HepG2 (cell line): Measurements from ENCODE around the gene TTLL1. TPM values are rescaled to one million over a fixed set of nuclear protein-coding genes. Genes with fewer than 3 reads are reported as not detected.
A peak's percentile ranks its signal among the peaks of the same experiment; 100 is the strongest.

Experiments
- FLYWCH1 ChIP-seq: sonication (generic); formaldehyde crosslinking; IDR thresholded peaks from 2 replicates; pipeline ENCODE4 v1.8.1; 2023; ENCODE audit warnings: mild to moderate bottlenecking, missing genetic modification reagents
- GATAD2A ChIP-seq: IDR thresholded peaks from 2 replicates; pipeline ENCODE4 v1.6.1; 2016
- HOXA3 ChIP-seq: sonication (generic); formaldehyde crosslinking; IDR thresholded peaks from 2 replicates; pipeline ENCODE4 v1.5.0; 2020; ENCODE audit warnings: missing genetic modification reagents
- MZF1 ChIP-seq: sonication (generic); formaldehyde crosslinking; IDR thresholded peaks from 2 replicates; pipeline ENCODE4 v1.8.1; 2023; ENCODE audit warnings: mild to moderate bottlenecking, missing genetic modification reagents, borderline replicate concordance
- PAX8 ChIP-seq: sonication (generic); formaldehyde crosslinking; IDR thresholded peaks from 2 replicates; pipeline ENCODE4 v1.8.0; 2022; ENCODE audit warnings: mild to moderate bottlenecking, missing genetic modification reagents, borderline replicate concordance
- PHF20 ChIP-seq: sonication (generic); formaldehyde crosslinking; IDR thresholded peaks from 2 replicates; pipeline ENCODE4 v1.5.0; 2020; ENCODE audit warnings: mild to moderate bottlenecking, missing genetic modification reagents
- REL ChIP-seq: sonication (generic); formaldehyde crosslinking; conservative IDR thresholded peaks from 2 replicates; pipeline ENCODE4 v1.8.0; 2022; ENCODE audit warnings: mild to moderate bottlenecking, missing genetic modification reagents, moderate library complexity
- RXRA ChIP-seq: sonication (generic); formaldehyde crosslinking; IDR thresholded peaks from 2 replicates; pipeline ENCODE4 v1.5.1; 2020; ENCODE audit warnings: missing genetic modification reagents
- SMC3 ChIP-seq: IDR thresholded peaks from 2 replicates; pipeline ENCODE4 v1.6.1; 2011; ENCODE audit warnings: low read length, improper control_type of control experiment
- TBX2 ChIP-seq: sonication (generic); formaldehyde crosslinking; IDR thresholded peaks from 2 replicates; pipeline ENCODE4 v1.5.0; 2020; ENCODE audit warnings: missing genetic modification reagents, mild to moderate bottlenecking, borderline replicate concordance
- ZC3H4 ChIP-seq: sonication (generic); formaldehyde crosslinking; IDR thresholded peaks from 2 replicates; pipeline ENCODE4 v1.4.0; 2020; ENCODE audit warnings: missing genetic modification reagents, borderline replicate concordance
- ZMAT3 ChIP-seq: sonication (generic); formaldehyde crosslinking; conservative IDR thresholded peaks from 2 replicates; pipeline ENCODE4 v1.7.0; 2021; ENCODE audit warnings: missing genetic modification reagents
- ZNF343 ChIP-seq: sonication (generic); formaldehyde crosslinking; IDR thresholded peaks from 2 replicates; pipeline ENCODE4 v1.4.0; 2020; ENCODE audit warnings: mild to moderate bottlenecking, missing genetic modification reagents
- ZNF383 ChIP-seq: sonication (generic); formaldehyde crosslinking; IDR thresholded peaks from 2 replicates; pipeline ENCODE4 v1.4.0; 2020; ENCODE audit warnings: missing genetic modification reagents, mild to moderate bottlenecking, borderline replicate concordance
- ZNF530 ChIP-seq: sonication (generic); formaldehyde crosslinking; IDR thresholded peaks from 2 replicates; pipeline ENCODE4 v1.5.0; 2020; ENCODE audit warnings: low read depth, mild to moderate bottlenecking, missing genetic modification reagents
- ZNF550 ChIP-seq: sonication (generic); formaldehyde crosslinking; IDR thresholded peaks from 2 replicates; pipeline ENCODE4 v1.4.0; 2020; ENCODE audit warnings: mild to moderate bottlenecking, missing genetic modification reagents, borderline replicate concordance
- ZNF839 ChIP-seq: sonication (generic); formaldehyde crosslinking; IDR thresholded peaks from 2 replicates; pipeline ENCODE4 v1.4.0; 2020; ENCODE audit warnings: missing genetic modification reagents, mild to moderate bottlenecking, borderline replicate concordance
- ZNF841 ChIP-seq: sonication (generic); formaldehyde crosslinking; IDR thresholded peaks from 2 replicates; pipeline ENCODE4 v1.8.1; 2023; ENCODE audit warnings: missing genetic modification reagents, borderline replicate concordance
- ZSCAN9 ChIP-seq: IDR thresholded peaks from 2 replicates; pipeline ENCODE4 v1.6.1; 2016; ENCODE audit warnings: borderline replicate concordance
- polyA plus RNA-seq, 8 experiments: library from polyadenylated mRNA; depleted of rRNA in 3 of 8; stranded (reverse) in 7 of 8; unstranded in 1 of 8; fragments of >200 nt; fragmentation: Illumina TruSeq in 4 of 8; extraction: Trizol in 4 of 8; gene quantifications; 2 replicates each; pipeline versions ENCODE4 v1.2.1 to v1.2.3, GENCODE V29; 2011 to 2016; ENCODE audit warnings: low read depth in 4 of 8, missing spikeins in 1 of 8, mixed read lengths in 1 of 8; ENCODE audit not compliant: insufficient read depth in 1 of 8
- total RNA-seq, 5 experiments: library from RNA; depleted of rRNA; stranded (reverse); fragments of >200 nt; fragmentation: Illumina TruSeq; extraction: Trizol; gene quantifications; 2 replicates each; pipeline ENCODE4 v1.2.3, GENCODE V29; 2016; ENCODE audit warnings: low read depth in 1 of 5
- TF ChIP-seq, protein P1 (sequence below): sonication (generic); formaldehyde crosslinking; IDR thresholded peaks from 2 replicates; pipeline ENCODE4 v1.4.0; 2020; ENCODE audit warnings: missing genetic modification reagents, low read depth, mild to moderate bottlenecking, borderline replicate concordance
- TF ChIP-seq, protein P2 (sequence below): sonication (generic); formaldehyde crosslinking; IDR thresholded peaks from 2 replicates; pipeline ENCODE4 v1.8.1; 2023; ENCODE audit warnings: mild to moderate bottlenecking, inconsistent platforms, moderate library complexity, missing genetic modification reagents, borderline replicate concordance
- TF ChIP-seq, protein P3 (sequence below): sonication (generic); formaldehyde crosslinking; IDR thresholded peaks from 2 replicates; pipeline ENCODE4 v1.4.0; 2020; ENCODE audit warnings: mild to moderate bottlenecking, low read depth, missing genetic modification reagents
- TF ChIP-seq, protein P4 (sequence below): sonication (generic); formaldehyde crosslinking; IDR thresholded peaks from 2 replicates; pipeline ENCODE4 v1.5.0; 2020; ENCODE audit warnings: missing genetic modification reagents, mild to moderate bottlenecking, borderline replicate concordance
- TF ChIP-seq, protein P5 (sequence below), 2 experiments: sonication (generic) in 1 of 2; formaldehyde crosslinking in 1 of 2; IDR thresholded peaks; 2 replicates each; pipeline versions ENCODE4 v1.4.0 to v1.6.1; 2016 to 2020; ENCODE audit warnings: borderline replicate concordance in 1 of 2, low read depth in 1 of 2, mild to moderate bottlenecking in 1 of 2, missing genetic modification reagents in 1 of 2

Gene TTLL1
- total and polyA plus RNA-seq, 2 of the 13 experiments (the other 11 are each of a cell fraction or from before 2014, with no cell fraction given) = 1.6 to 5.3 TPM

DNA sequence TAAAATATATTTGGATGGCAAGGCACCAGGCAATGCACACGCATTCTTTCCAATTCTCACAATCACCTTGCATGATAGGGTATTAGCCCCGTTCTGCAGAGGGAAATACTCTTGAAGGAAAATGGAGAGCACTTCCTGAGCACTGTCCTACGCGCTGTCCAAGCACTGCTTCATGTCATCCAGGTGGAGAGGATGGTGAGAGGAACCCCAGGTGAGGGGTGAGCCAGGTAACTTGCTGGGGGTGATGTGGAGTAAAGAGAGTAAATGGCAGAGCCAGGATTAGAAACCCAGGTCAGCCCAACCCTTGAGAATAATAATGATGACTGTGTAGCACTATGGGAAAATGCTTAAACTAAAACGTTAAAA, 73.5 kb downstream of the TTLL1 start (continued):
- TF ChIP-seq ZNF383 (CRISPR knock-in tag) = no peak
- no peak for TF ChIP-seq ZNF841 (CRISPR knock-in tag)
- no peak for TF ChIP-seq HOXA3 (CRISPR knock-in tag)
- TF ChIP-seq ZNF839 (CRISPR knock-in tag) = peak; percentile 17; the same call in 1 of the 2 replicates
- TF ChIP-seq REL = no peak
- TF ChIP-seq FLYWCH1 (CRISPR knock-in tag) = no peak
- no peak for TF ChIP-seq TBX2 (CRISPR knock-in tag)
- no peak for TF ChIP-seq MZF1 (CRISPR knock-in tag)
- TF ChIP-seq ZC3H4 (CRISPR knock-in tag) = no peak
- no peak for TF ChIP-seq ZMAT3 (CRISPR knock-in tag)
- no peak for TF ChIP-seq SMC3
- no peak for TF ChIP-seq RXRA (CRISPR knock-in tag)
- TF ChIP-seq, protein P1, sequence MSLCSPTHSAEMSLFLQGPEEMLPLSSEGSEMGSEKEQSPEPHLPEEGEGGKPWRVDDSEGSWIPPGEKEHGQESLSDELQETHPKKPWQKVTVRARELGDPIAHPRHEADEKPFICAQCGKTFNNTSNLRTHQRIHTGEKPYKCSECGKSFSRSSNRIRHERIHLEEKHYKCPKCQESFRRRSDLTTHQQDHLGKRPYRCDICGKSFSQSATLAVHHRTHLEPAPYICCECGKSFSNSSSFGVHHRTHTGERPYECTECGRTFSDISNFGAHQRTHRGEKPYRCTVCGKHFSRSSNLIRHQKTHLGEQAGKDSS (CRISPR knock-in tag) = 0 out of 2 replicates have a peak, but pooled peaks have one; percentile 51
- TF ChIP-seq PHF20 = no peak
- TF ChIP-seq, protein P2, sequence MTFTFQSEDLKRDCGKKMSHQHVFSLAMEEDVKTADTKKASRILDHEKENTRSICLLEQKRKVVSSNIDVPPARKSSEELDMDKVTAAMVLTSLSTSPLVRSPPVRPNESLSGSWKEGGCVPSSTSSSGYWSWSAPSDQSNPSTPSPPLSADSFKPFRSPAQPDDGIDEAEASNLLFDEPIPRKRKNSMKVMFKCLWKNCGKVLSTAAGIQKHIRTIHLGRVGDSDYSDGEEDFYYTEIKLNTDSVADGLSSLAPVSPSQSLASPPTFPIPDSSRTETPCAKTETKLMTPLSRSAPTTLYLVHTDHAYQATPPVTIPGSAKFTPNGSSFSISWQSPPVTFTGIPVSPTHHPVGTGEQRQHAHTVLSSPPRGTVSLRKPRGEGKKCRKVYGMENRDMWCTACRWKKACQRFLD (CRISPR knock-in tag) = no peak
- no peak for TF ChIP-seq ZNF343 (CRISPR knock-in tag)
- TF ChIP-seq ZNF530 (CRISPR knock-in tag) = no peak
- no peak for TF ChIP-seq PAX8 (CRISPR knock-in tag)
- TF ChIP-seq GATAD2A (CRISPR knock-in tag) = 0 out of 2 replicates have a peak, but pooled peaks have one; percentile 0
- TF ChIP-seq, protein P3, sequence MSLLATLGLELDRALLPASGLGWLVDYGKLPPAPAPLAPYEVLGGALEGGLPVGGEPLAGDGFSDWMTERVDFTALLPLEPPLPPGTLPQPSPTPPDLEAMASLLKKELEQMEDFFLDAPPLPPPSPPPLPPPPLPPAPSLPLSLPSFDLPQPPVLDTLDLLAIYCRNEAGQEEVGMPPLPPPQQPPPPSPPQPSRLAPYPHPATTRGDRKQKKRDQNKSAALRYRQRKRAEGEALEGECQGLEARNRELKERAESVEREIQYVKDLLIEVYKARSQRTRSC (CRISPR knock-in tag) = 0 out of 2 replicates have a peak, but pooled peaks have one; percentile 55
- no peak for TF ChIP-seq ZSCAN9 (CRISPR knock-in tag)
- TF ChIP-seq, protein P4, sequence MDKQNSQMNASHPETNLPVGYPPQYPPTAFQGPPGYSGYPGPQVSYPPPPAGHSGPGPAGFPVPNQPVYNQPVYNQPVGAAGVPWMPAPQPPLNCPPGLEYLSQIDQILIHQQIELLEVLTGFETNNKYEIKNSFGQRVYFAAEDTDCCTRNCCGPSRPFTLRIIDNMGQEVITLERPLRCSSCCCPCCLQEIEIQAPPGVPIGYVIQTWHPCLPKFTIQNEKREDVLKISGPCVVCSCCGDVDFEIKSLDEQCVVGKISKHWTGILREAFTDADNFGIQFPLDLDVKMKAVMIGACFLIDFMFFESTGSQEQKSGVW (CRISPR knock-in tag) = no peak
- TF ChIP-seq, protein P5, sequence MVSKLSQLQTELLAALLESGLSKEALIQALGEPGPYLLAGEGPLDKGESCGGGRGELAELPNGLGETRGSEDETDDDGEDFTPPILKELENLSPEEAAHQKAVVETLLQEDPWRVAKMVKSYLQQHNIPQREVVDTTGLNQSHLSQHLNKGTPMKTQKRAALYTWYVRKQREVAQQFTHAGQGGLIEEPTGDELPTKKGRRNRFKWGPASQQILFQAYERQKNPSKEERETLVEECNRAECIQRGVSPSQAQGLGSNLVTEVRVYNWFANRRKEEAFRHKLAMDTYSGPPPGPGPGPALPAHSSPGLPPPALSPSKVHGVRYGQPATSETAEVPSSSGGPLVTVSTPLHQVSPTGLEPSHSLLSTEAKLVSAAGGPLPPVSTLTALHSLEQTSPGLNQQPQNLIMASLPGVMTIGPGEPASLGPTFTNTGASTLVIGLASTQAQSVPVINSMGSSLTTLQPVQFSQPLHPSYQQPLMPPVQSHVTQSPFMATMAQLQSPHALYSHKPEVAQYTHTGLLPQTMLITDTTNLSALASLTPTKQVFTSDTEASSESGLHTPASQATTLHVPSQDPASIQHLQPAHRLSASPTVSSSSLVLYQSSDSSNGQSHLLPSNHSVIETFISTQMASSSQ (IDR thresholded peaks at IDR 0.05; ENCODE audit: low read depth) = no peak
- TF ChIP-seq, protein P5 (CRISPR knock-in tag; IDR thresholded peaks at IDR 0.05; ENCODE audit: borderline replicate concordance) = 0 out of 2 replicates have a peak, but pooled peaks have one; percentile 27
- TF ChIP-seq ZNF550 (CRISPR knock-in tag) = no peak
